Stimulated activated naive B cell treated with anti-CD40 and anti-IgM and Interleukin-4, amounts not matched to agents 10 μg/mL and 1 μg/mL and 100 μg/mL, for 72 hours (primary cell): ENCODE data around the gene NR6A1.
A peak's percentile ranks its signal among the peaks of the same experiment; 100 is the strongest.

Experiments used
- ATAC-seq, 2 donors: fragments of 150-1000 bp; cut with Tn5 transposase; replicated peaks; 2 replicates each; pipeline ENCODE4 v1.10.0; 2021; ENCODE audit warnings: moderate library complexity in 1 of 2
- DNase-seq: peaks from one replicate; pipeline ENCODE4 v3.0.0; 2021
- H3K27ac Mint-ChIP-seq: one replicate; pipeline ENCODE4 v1.8.0; 2022; ENCODE audit warnings: mild to moderate bottlenecking, mixed read lengths
- H3K27me3 Mint-ChIP-seq, 2 donors: one replicate each; pipeline ENCODE4 v1.8.0; 2022; ENCODE audit warnings: mixed read lengths in 2 of 2
- H3K36me3 Mint-ChIP-seq, 2 donors: one replicate each; pipeline ENCODE4 v1.8.0; 2022; ENCODE audit warnings: mixed read lengths in 2 of 2, mild to moderate bottlenecking in 1 of 2
- H3K4me1 Mint-ChIP-seq, 2 donors: one replicate each; pipeline ENCODE4 v1.8.0; 2022; ENCODE audit warnings: mixed read lengths in 2 of 2, mild to moderate bottlenecking in 1 of 2
- H3K4me3 Mint-ChIP-seq, 2 donors: one replicate each; pipeline ENCODE4 v1.8.0; 2022; ENCODE audit warnings: mild to moderate bottlenecking in 2 of 2, mixed read lengths in 2 of 2, moderate library complexity in 1 of 2
- H3K9me3 Mint-ChIP-seq, 2 donors: one replicate each; pipeline ENCODE4 v1.8.0; 2022; ENCODE audit warnings: mixed read lengths in 2 of 2, mild to moderate bottlenecking in 1 of 2

Gene NR6A1

GRCh38 chr9:124569942-124570341 lies 201.2 kb downstream of the NR6A1 start:
- Mint-ChIP-seq H3K36me3 (no peaks in the 10 kb centered on the region), H3K4me1 (peaks cover 6 to 8% of the 10 kb centered on the region in 2 donors), H3K27me3 (peaks cover 0 to 8% of the 10 kb centered on the region in 2 donors), H3K9me3 (no peaks in the 10 kb centered on the region), H3K4me3 (no peak overlapping the region), H3K27ac (no peak overlapping the region)
- ATAC-seq (no peak), DNase-seq (no peak)

GRCh38 chr9:124567362-124567761 lies 203.7 kb downstream of the NR6A1 start:
- Mint-ChIP-seq H3K9me3 (no peaks in the 10 kb centered on the region), H3K4me3 (no peak overlapping the region), H3K27ac (no peak overlapping the region), H3K4me1 (peaks cover 0 to under 1% of the 10 kb centered on the region in 2 donors), H3K36me3 (no peaks in the 10 kb centered on the region), H3K27me3 (peaks cover 0 to 8% of the 10 kb centered on the region in 2 donors)
- DNase-seq (no peak), ATAC-seq (no peak)

- Mint-ChIP-seq H3K4me1 (no peaks in the 10 kb centered on the region), H3K27ac (no peak overlapping the region), H3K36me3 (no peaks in the 10 kb centered on the region), H3K27me3 (peaks cover 0 to 7% of the 10 kb centered on the region in 2 donors), H3K9me3 (no peaks in the 10 kb centered on the region), H3K4me3 (no peak overlapping the region)
- ATAC-seq: no peak
- no peak for DNase-seq
Observed at GRCh38 chr9:124562328-124562727, 208.8 kb downstream of the NR6A1 start.

- Mint-ChIP-seq H3K4me3 (no peak overlapping the region), H3K27ac (no peak overlapping the region), H3K4me1 (no peaks in the 10 kb centered on the region), H3K9me3 (no peaks in the 10 kb centered on the region), H3K27me3 (no peaks in the 10 kb centered on the region), H3K36me3 (no peaks in the 10 kb centered on the region)
- ATAC-seq (no peak), DNase-seq (no peak)
Observed at GRCh38 chr9:124559871-124560270, 211.2 kb downstream of the NR6A1 start.

GRCh38 chr9:124558777-124559470 lies 212.2 kb downstream of the NR6A1 start:
- Mint-ChIP-seq H3K9me3 (no peaks in the 10 kb centered on the region), H3K27ac (no peak overlapping the region), H3K4me3 (no peak overlapping the region), H3K4me1 (no peaks in the 10 kb centered on the region), H3K36me3 (no peaks in the 10 kb centered on the region), H3K27me3 (no peaks in the 10 kb centered on the region)
- no peak for DNase-seq
- ATAC-seq: no peak

GRCh38 chr9:124557895-124558294 lies 213.2 kb downstream of the NR6A1 start:
- DNase-seq (no peak), ATAC-seq (no peak)
- Mint-ChIP-seq H3K4me3 (no peak overlapping the region), H3K27ac (no peak overlapping the region), H3K36me3 (no peaks in the 10 kb centered on the region), H3K4me1 (no peaks in the 10 kb centered on the region), H3K27me3 (no peaks in the 10 kb centered on the region), H3K9me3 (no peaks in the 10 kb centered on the region)

GRCh38 chr9:124555043-124555442 lies 216.1 kb downstream of the NR6A1 start:
- H3K27me3 Mint-ChIP-seq: no peaks in the 10 kb centered on the region
- no peak overlapping the region for H3K4me3 Mint-ChIP-seq
- DNase-seq (no peak), ATAC-seq (no peak)
- H3K4me1 Mint-ChIP-seq: no peaks in the 10 kb centered on the region
- H3K36me3 Mint-ChIP-seq: no peaks in the 10 kb centered on the region
- H3K9me3 Mint-ChIP-seq: no peaks in the 10 kb centered on the region
- H3K27ac Mint-ChIP-seq: no peak overlapping the region

- H3K4me3 Mint-ChIP-seq: no peak overlapping the region
- no peaks in the 10 kb centered on the region for H3K4me1 Mint-ChIP-seq
- ATAC-seq: no peak
- no peaks in the 10 kb centered on the region for H3K36me3 Mint-ChIP-seq
- no peak overlapping the region for H3K27ac Mint-ChIP-seq
- no peaks in the 10 kb centered on the region for H3K9me3 Mint-ChIP-seq
- no peak for DNase-seq
- H3K27me3 Mint-ChIP-seq: no peaks in the 10 kb centered on the region
Observed at GRCh38 chr9:124553738-124554137, 217.4 kb downstream of the NR6A1 start.

- no peaks in the 10 kb centered on the region for H3K27me3 Mint-ChIP-seq
- H3K36me3 Mint-ChIP-seq: no peaks in the 10 kb centered on the region
- H3K4me1 Mint-ChIP-seq: no peaks in the 10 kb centered on the region
- ATAC-seq: no peak
- no peak overlapping the region for H3K4me3 Mint-ChIP-seq
- no peak for DNase-seq
- no peaks in the 10 kb centered on the region for H3K9me3 Mint-ChIP-seq
- H3K27ac Mint-ChIP-seq: no peak overlapping the region
Observed at GRCh38 chr9:124552273-124552605, 218.9 kb downstream of the NR6A1 start.

- DNase-seq: no peak
- Mint-ChIP-seq H3K4me1 (no peaks in the 10 kb centered on the region), H3K4me3 (no peak overlapping the region), H3K27ac (no peak overlapping the region), H3K9me3 (no peaks in the 10 kb centered on the region), H3K36me3 (no peaks in the 10 kb centered on the region), H3K27me3 (no peaks in the 10 kb centered on the region)
- peak; percentile 41 to 57 for ATAC-seq
Observed at GRCh38 chr9:124551472-124552272, 219.4 kb downstream of the NR6A1 start.

- H3K36me3 Mint-ChIP-seq: no peaks in the 10 kb centered on the region
- DNase-seq: no peak
- H3K9me3 Mint-ChIP-seq: no peaks in the 10 kb centered on the region
Observed at GRCh38 chr9:124550072-124550471, 221.0 kb downstream of the NR6A1 start.

GRCh38 chr9:124549016-124549415 lies 222.1 kb downstream of the NR6A1 start:
- no peaks in the 10 kb centered on the region for H3K4me1 Mint-ChIP-seq
- no peak overlapping the region for H3K4me3 Mint-ChIP-seq
- no peak for DNase-seq
- H3K36me3 Mint-ChIP-seq: no peaks in the 10 kb centered on the region
- H3K9me3 Mint-ChIP-seq: no peaks in the 10 kb centered on the region
- no peaks in the 10 kb centered on the region for H3K27me3 Mint-ChIP-seq
- no peak for ATAC-seq
- no peak overlapping the region for H3K27ac Mint-ChIP-seq

More at GRCh38 chr9:124550072-124550471, 221.0 kb downstream of the NR6A1 start:
- Mint-ChIP-seq H3K4me3 (no peak overlapping the region), H3K4me1 (no peaks in the 10 kb centered on the region), H3K27me3 (no peaks in the 10 kb centered on the region), H3K27ac (no peak overlapping the region)
- ATAC-seq: no peak

GRCh38 chr9:124544535-124544934 lies 226.6 kb downstream of the NR6A1 start:
- no peak for ATAC-seq
- no peaks in the 10 kb centered on the region for H3K27me3 Mint-ChIP-seq
- no peak for DNase-seq
- H3K4me3 Mint-ChIP-seq: no peak overlapping the region
- no peaks in the 10 kb centered on the region for H3K4me1 Mint-ChIP-seq
- peaks cover 3 to 4% of the 10 kb centered on the region in 2 donors for H3K36me3 Mint-ChIP-seq
- H3K9me3 Mint-ChIP-seq: no peaks in the 10 kb centered on the region
- H3K27ac Mint-ChIP-seq: no peak overlapping the region

- H3K27ac Mint-ChIP-seq: no peak overlapping the region
- H3K27me3 Mint-ChIP-seq: no peaks in the 10 kb centered on the region
- H3K36me3 Mint-ChIP-seq: peaks cover 3 to 4% of the 10 kb centered on the region in 2 donors
- H3K4me1 Mint-ChIP-seq: no peaks in the 10 kb centered on the region
- no peaks in the 10 kb centered on the region for H3K9me3 Mint-ChIP-seq
- DNase-seq (no peak), ATAC-seq (no peak)
- H3K4me3 Mint-ChIP-seq: no peak overlapping the region
Observed at GRCh38 chr9:124541824-124542223, 229.3 kb downstream of the NR6A1 start.

GRCh38 chr9:124537926-124538325 lies 233.2 kb downstream of the NR6A1 start:
- no peak overlapping the region for H3K4me3 Mint-ChIP-seq
- H3K27ac Mint-ChIP-seq: no peak overlapping the region
- H3K36me3 Mint-ChIP-seq: peaks cover 9 to 11% of the 10 kb centered on the region in 2 donors
- ATAC-seq (no peak), DNase-seq (no peak)
- no peaks in the 10 kb centered on the region for H3K9me3 Mint-ChIP-seq
- no peaks in the 10 kb centered on the region for H3K27me3 Mint-ChIP-seq
- H3K4me1 Mint-ChIP-seq: no peaks in the 10 kb centered on the region
